Skeletal muscle tissue (tissue), 4 donors: ENCODE data around the gene ATP1A1. TPM values are rescaled to one million over a fixed set of nuclear protein-coding genes. Genes with fewer than 3 reads are reported as not detected.

Experiments
- H3K27ac ChIP-seq: one replicate; pipeline ENCODE4 v1.7.0; 2013; ENCODE audit warnings: mild to moderate bottlenecking, low read depth, low read length, inconsistent platforms
- H3K27me3 ChIP-seq, 3 donors: one replicate each; pipeline ENCODE4 v1.7.0; 2013; ENCODE audit warnings: low read length in 3 of 3; ENCODE audit not compliant: control insufficient read depth in 3 of 3, insufficient read depth in 3 of 3
- H3K36me3 ChIP-seq, 3 donors: one replicate each; pipeline ENCODE4 v1.7.0; 2013; ENCODE audit warnings: low read length in 3 of 3; ENCODE audit not compliant: control insufficient read depth in 3 of 3, insufficient read depth in 3 of 3
- H3K4me1 ChIP-seq, 3 donors: one replicate each; pipeline ENCODE4 v1.7.0; 2013; ENCODE audit warnings: low read length in 3 of 3, mild to moderate bottlenecking in 3 of 3; ENCODE audit not compliant: control insufficient read depth in 3 of 3, insufficient read depth in 3 of 3
- H3K4me3 ChIP-seq, 3 donors: one replicate each; pipeline ENCODE4 v1.7.0; 2013; ENCODE audit warnings: low read length in 3 of 3
- H3K9ac ChIP-seq, 3 donors: one replicate each; pipeline ENCODE4 v1.7.0; 2013; ENCODE audit warnings: low read length in 3 of 3, mild to moderate bottlenecking in 3 of 3, moderate library complexity in 2 of 3, low read depth in 1 of 3
- H3K9me3 ChIP-seq, 3 donors: one replicate each; pipeline ENCODE4 v1.7.0; 2013; ENCODE audit warnings: low read length in 3 of 3; ENCODE audit not compliant: control insufficient read depth in 3 of 3
- total RNA-seq: library from RNA; depleted of rRNA; stranded (reverse); fragments of >200 nt; gene quantifications from one replicate; pipeline ENCODE4 v1.2.3, GENCODE V29; 2014
- donor health status: Osteomylitis.

ATP1A1 gene
- total RNA-seq, 1 donor from 2014 or later = 74.1 TPM

DNA sequence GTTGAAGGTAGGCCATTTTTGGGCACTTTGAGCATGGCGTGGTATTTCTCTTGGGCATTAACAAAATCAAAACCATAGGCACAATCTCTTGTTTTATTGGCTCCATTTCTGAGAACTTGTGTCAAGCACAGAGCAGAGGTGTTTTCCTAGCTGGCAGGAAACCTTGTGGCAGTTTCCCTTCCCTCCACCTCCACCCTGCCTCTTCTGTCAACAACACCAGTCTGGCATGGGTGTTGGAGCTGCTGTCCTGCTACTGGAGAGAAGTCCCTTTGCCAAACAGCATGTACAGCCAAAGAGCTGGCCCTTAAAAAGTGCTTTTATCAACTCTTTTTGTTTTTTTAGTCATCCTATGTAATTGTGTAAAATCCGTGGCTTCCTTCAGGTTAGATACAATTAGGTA, 16.0 kb downstream of the ATP1A1 start:
- Histone ChIP-seq H3K4me1 (no peaks in the 10 kb centered on the region), H3K4me3 (no peak overlapping the region), H3K36me3 (peaks cover 58 to 92% (median 83%) of the 10 kb centered on the region in 3 donors), H3K27ac (no peak overlapping the region), H3K9me3 (no peaks in the 10 kb centered on the region), H3K27me3 (no peaks in the 10 kb centered on the region), H3K9ac (no peak overlapping the region)

DNA sequence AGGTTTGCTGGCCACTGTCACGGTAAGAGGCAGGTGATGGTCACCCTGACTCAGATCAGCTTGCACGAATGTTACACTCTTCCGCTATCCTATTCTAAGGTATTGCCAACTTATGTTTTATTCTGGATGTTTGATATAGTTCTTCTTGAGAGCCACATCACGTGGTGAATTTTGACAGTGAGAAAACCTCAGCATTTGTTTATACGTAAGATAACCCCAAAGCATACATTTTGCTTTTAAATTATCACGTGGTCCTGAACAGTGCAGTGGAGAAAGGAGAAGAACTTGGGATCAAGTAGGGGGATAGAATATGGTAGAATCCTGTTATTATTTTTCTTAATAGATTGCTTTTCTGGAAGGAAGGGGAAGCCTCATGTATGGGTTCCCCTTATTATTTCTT, 16.6 kb downstream of the ATP1A1 start:
- H3K27ac ChIP-seq = no peak overlapping the region
- peaks cover 59 to 93% (median 84%) of the 10 kb centered on the region in 3 donors for H3K36me3 ChIP-seq
- H3K4me1 ChIP-seq = no peaks in the 10 kb centered on the region
- no peak overlapping the region for H3K4me3 ChIP-seq
- no peaks in the 10 kb centered on the region for H3K9me3 ChIP-seq
- no peaks in the 10 kb centered on the region for H3K27me3 ChIP-seq
- no peak overlapping the region for H3K9ac ChIP-seq

DNA sequence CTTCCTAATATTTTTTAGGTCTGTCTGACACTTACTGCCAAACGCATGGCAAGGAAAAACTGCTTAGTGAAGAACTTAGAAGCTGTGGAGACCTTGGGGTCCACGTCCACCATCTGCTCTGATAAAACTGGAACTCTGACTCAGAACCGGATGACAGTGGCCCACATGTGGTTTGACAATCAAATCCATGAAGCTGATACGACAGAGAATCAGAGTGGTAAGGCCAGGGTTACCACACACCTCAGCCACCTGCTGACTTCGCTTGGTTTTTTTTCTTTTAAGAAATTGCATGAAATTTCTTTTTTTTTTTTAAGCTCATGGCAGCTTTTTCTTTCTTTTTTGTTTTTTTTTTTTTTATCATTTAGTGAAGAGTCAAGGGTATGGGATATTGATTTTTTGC, 17.2 kb downstream of the ATP1A1 start:
- H3K36me3 ChIP-seq = peaks cover 60 to 93% (median 84%) of the 10 kb centered on the region in 3 donors
- H3K4me1 ChIP-seq = no peaks in the 10 kb centered on the region
- no peak overlapping the region for H3K27ac ChIP-seq
- no peak overlapping the region for H3K9ac ChIP-seq
- H3K27me3 ChIP-seq = no peaks in the 10 kb centered on the region
- H3K9me3 ChIP-seq = no peaks in the 10 kb centered on the region
- H3K4me3 ChIP-seq = no peak overlapping the region

GRCh38 chr1:116391185-116391584, 18.1 kb downstream of the ATP1A1 start:
- Histone ChIP-seq H3K36me3 (peaks cover 56 to 94% (median 86%) of the 10 kb centered on the region in 3 donors), H3K4me1 (no peaks in the 10 kb centered on the region), H3K27me3 (no peaks in the 10 kb centered on the region), H3K9ac (no peak overlapping the region), H3K4me3 (no peak overlapping the region), H3K9me3 (no peaks in the 10 kb centered on the region), H3K27ac (no peak overlapping the region)

DNA sequence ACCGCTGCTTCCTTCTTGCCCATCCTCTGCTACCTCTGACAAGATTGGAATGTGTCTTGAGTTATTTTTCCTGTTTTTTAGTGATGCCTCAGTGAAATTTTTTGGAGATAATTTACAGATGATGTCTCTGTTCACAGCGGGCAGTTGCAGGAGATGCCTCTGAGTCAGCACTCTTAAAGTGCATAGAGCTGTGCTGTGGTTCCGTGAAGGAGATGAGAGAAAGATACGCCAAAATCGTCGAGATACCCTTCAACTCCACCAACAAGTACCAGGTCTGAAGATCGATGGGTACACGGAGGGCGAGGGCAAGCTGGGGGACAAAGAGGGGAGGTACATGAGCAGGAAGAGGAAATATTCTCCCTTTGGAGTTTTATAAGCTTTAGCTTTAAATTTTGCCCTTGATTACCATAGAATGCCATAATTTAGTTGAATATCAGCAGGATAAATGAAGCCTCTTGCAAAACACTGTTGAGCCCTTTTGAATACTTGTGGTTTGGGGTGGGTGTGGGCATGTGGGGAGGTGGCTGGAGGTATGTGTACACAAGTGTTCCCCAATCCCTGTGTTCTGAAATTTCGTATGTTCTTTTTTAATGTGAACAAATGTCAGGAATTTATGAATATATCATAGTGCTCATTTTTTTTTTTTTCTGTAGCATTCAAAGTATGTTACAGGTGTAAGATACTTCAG, 19.8 kb downstream of the ATP1A1 start:
- Histone ChIP-seq H3K9ac (no peak overlapping the region), H3K36me3 (peaks cover 66 to 94% (median 92%) of the 10 kb centered on the region in 3 donors), H3K4me1 (no peaks in the 10 kb centered on the region), H3K27ac (no peak overlapping the region), H3K27me3 (no peaks in the 10 kb centered on the region), H3K9me3 (no peaks in the 10 kb centered on the region), H3K4me3 (no peak overlapping the region)

DNA sequence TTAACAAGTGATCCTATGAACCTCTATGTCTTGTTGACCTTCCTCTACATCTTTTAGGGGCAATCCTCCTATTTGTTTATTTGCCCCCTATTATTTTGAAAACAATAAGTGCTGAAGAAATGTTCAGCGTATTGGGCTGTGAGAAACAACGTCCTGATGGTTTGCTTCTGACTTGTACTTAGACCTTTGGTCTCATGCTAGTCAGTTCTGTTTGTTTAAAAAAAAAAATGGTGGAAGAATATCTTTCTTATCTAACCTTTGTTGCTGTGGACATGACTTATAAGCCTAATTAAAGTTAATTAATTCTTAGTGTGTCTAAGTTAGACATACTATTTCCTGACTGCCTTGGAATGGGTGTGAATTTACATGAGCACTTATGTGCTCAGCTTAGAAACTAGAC, 20.7 kb downstream of the ATP1A1 start:
- no peaks in the 10 kb centered on the region for H3K4me1 ChIP-seq
- H3K27me3 ChIP-seq = no peaks in the 10 kb centered on the region
- H3K9me3 ChIP-seq = no peaks in the 10 kb centered on the region
- no peak overlapping the region for H3K4me3 ChIP-seq
- peaks cover 67 to 94% (median 92%) of the 10 kb centered on the region in 3 donors for H3K36me3 ChIP-seq
- H3K27ac ChIP-seq = no peak overlapping the region
- H3K9ac ChIP-seq = no peak overlapping the region

DNA sequence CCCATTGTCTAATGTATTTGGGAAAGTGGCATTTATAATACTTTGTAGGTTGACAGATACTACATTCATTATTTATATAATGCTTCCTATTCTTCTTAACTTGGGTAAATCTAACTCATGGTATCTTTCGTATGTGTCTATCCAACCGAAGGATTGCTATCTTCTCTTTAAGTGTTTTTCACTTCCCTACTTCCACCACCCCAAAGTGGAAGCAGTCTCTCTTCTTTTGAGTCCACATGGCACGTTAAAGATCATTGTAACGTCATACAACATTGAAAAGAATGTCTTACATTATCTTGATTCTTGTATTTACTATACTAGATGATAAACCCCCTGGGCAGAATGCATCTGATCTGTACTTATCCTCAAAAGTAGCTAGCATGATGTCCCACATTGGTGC, 21.2 kb downstream of the ATP1A1 start:
- H3K36me3 ChIP-seq = peaks cover 67 to 94% (median 92%) of the 10 kb centered on the region in 3 donors
- H3K9ac ChIP-seq = no peak overlapping the region
- H3K4me3 ChIP-seq = no peak overlapping the region

DNA sequence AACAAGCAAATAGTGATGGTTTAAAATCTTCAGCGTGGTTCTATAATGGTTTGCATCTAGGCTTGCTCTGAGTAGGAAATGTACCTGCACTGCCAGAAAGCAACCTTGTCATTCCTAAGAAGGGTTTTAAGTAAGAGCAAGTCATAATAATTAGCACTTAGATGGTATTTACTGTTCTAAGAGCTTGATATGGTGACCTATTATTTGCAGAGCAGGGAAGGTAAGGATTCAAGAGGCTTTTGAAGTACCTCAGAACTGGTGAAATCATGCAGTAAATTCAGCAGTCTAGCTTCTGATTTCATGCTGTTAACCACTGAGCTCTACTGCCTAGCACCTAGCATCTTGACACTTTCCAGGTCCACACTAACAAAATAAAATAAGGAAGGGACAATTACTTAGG, 23.7 kb downstream of the ATP1A1 start:
- Histone ChIP-seq H3K27ac (no peak overlapping the region), H3K9ac (no peak overlapping the region)

More for the DNA sequence above, 21.2 kb downstream of the ATP1A1 start:
- no peak overlapping the region for H3K27ac ChIP-seq
- H3K9me3 ChIP-seq = no peaks in the 10 kb centered on the region
- no peaks in the 10 kb centered on the region for H3K4me1 ChIP-seq
- no peaks in the 10 kb centered on the region for H3K27me3 ChIP-seq

GRCh38 chr1:116397728-116398127, 24.7 kb downstream of the ATP1A1 start:
- Histone ChIP-seq H3K4me3 (no peak overlapping the region), H3K27me3 (no peaks in the 10 kb centered on the region), H3K36me3 (peaks cover 75 to 94% (median 94%) of the 10 kb centered on the region in 3 donors), H3K4me1 (no peaks in the 10 kb centered on the region), H3K9me3 (no peaks in the 10 kb centered on the region), H3K27ac (no peak overlapping the region), H3K9ac (no peak overlapping the region)

More for the DNA sequence above, 23.7 kb downstream of the ATP1A1 start:
- Histone ChIP-seq H3K36me3 (peaks cover 70 to 94% (median 93%) of the 10 kb centered on the region in 3 donors), H3K27me3 (no peaks in the 10 kb centered on the region), H3K4me1 (no peaks in the 10 kb centered on the region), H3K9me3 (no peaks in the 10 kb centered on the region), H3K4me3 (no peak overlapping the region)

DNA sequence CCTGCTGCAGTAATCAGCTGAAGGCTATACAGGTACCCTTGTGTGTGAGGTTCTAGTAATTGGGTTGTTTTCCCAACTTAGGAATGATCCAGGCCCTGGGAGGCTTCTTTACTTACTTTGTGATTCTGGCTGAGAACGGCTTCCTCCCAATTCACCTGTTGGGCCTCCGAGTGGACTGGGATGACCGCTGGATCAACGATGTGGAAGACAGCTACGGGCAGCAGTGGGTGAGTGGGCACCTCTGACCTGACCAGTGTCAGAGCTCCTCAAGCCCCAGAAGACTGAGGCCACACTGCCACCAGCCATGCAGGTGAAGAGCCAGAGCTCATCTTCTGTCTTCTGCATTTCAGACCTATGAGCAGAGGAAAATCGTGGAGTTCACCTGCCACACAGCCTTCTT, 27.7 kb downstream of the ATP1A1 start:
- Histone ChIP-seq H3K4me1 (no peaks in the 10 kb centered on the region), H3K9me3 (no peaks in the 10 kb centered on the region), H3K36me3 (peaks cover 82 to 98% (median 96%) of the 10 kb centered on the region in 3 donors), H3K27me3 (no peaks in the 10 kb centered on the region), H3K27ac (no peak overlapping the region), H3K4me3 (no peak overlapping the region), H3K9ac (no peak overlapping the region)
